ENCODE data around the gene KAT7.

Gene KAT7

GRCh38 chr17:49881054-49881402 lies 92.5 kb downstream of the KAT7 start:
- no peaks in the 10 kb centered on the region for H3K9me3 Mint-ChIP-seq
- no peak overlapping the region for H3K4me3 Mint-ChIP-seq
- TF ChIP-seq, protein P1, sequence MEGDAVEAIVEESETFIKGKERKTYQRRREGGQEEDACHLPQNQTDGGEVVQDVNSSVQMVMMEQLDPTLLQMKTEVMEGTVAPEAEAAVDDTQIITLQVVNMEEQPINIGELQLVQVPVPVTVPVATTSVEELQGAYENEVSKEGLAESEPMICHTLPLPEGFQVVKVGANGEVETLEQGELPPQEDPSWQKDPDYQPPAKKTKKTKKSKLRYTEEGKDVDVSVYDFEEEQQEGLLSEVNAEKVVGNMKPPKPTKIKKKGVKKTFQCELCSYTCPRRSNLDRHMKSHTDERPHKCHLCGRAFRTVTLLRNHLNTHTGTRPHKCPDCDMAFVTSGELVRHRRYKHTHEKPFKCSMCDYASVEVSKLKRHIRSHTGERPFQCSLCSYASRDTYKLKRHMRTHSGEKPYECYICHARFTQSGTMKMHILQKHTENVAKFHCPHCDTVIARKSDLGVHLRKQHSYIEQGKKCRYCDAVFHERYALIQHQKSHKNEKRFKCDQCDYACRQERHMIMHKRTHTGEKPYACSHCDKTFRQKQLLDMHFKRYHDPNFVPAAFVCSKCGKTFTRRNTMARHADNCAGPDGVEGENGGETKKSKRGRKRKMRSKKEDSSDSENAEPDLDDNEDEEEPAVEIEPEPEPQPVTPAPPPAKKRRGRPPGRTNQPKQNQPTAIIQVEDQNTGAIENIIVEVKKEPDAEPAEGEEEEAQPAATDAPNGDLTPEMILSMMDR (IDR thresholded peaks at IDR 0.05): no peak
- peaks cover 46% of the 10 kb centered on the region for H3K4me1 Mint-ChIP-seq
- H3K27ac Mint-ChIP-seq: no peak overlapping the region
- no peaks in the 10 kb centered on the region for H3K36me3 Mint-ChIP-seq (ENCODE audit: low read depth)
- no peak for DNase-seq
- H3K27me3 Mint-ChIP-seq (ENCODE audit: low read depth, poor library complexity): peaks cover 28% of the 10 kb centered on the region

- Mint-ChIP-seq H3K27ac (no peak overlapping the region), H3K27me3 (ENCODE audit: low read depth, poor library complexity) (peaks cover 40% of the 10 kb centered on the region), H3K36me3 (ENCODE audit: low read depth) (no peaks in the 10 kb centered on the region), H3K4me3 (no peak overlapping the region), H3K9me3 (no peaks in the 10 kb centered on the region), H3K4me1 (peaks cover 46% of the 10 kb centered on the region)
- DNase-seq: no peak
- TF ChIP-seq, protein P1 (IDR thresholded peaks at IDR 0.05): no peak
These were observed 94.0 kb downstream of the KAT7 start for GRCh38 chr17:49882434-49882833.
